Prostate gland (tissue), 2 donors: ENCODE results near the gene C4BPB. TPM values are rescaled to one million over a fixed set of nuclear protein-coding genes. Genes with fewer than 3 reads are reported as not detected.

ENCODE experiments used
- DNase-seq: peaks from one replicate; pipeline ENCODE4 v3.0.0-alpha.2; 2019; ENCODE audit warnings: low spot score
- H3K27ac ChIP-seq, 2 donors: fragments of 200-600 bp; sonication (generic); 2 replicates each; pipeline ENCODE4 v1.5.1; 2017 to 2019
- H3K27me3 ChIP-seq: fragments of 200-600 bp; sonication (generic); replicated peaks from 2 replicates; pipeline ENCODE4 v1.5.1; 2019; ENCODE audit not compliant: insufficient read depth
- H3K36me3 ChIP-seq, 2 donors: fragments of 200-600 bp; sonication (generic); 1 replicate in 1 of 2; 2 replicates in 1 of 2; pipeline versions ENCODE4 v1.5.1 to v1.8.1; 2017 to 2019
- H3K4me1 ChIP-seq: fragments of 200-600 bp; sonication (generic); replicated peaks from 2 replicates; pipeline ENCODE4 v1.5.1; 2019
- H3K4me3 ChIP-seq, 2 donors: fragments of 200-600 bp; sonication (generic); 2 replicates each; pipeline ENCODE4 v1.5.1; 2017 to 2019
- H3K9me3 ChIP-seq: fragments of 200-600 bp; sonication (generic); 2 replicates; pipeline ENCODE4 v1.5.1; 2017
- CTCF ChIP-seq, 4 experiments: fragments of 200-600 bp in 2 of 4; fragments of 450-650 bp in 2 of 4; sonication (generic) in 2 of 4; IDR thresholded peaks; 1 replicate in 3 of 4; 2 replicates in 1 of 4; pipeline ENCODE4 v1.5.1; 2016 to 2019; ENCODE audit warnings: antibody characterized with exemption in 4 of 4, mild to moderate bottlenecking in 2 of 4, moderate library complexity in 2 of 4
- POLR2A ChIP-seq: fragments of 450-650 bp; IDR thresholded peaks from one replicate; pipeline ENCODE4 v1.6.1; 2016; ENCODE audit warnings: antibody characterized with exemption, mild to moderate bottlenecking
- POLR2AphosphoS5 ChIP-seq: sonication (generic); formaldehyde crosslinking; IDR thresholded peaks from one replicate; pipeline ENCODE4 v1.6.1; 2017; ENCODE audit warnings: antibody characterized with exemption
- WGBS: methylation state at CpG from one replicate; pipeline ENCODE4 v1.1.5; 2018; 5-methylcytosine and 5-hydroxymethylcytosine counted together
- intact Hi-C: fragments of 100-400 bp; cut with DNase I; formaldehyde crosslinking; loops from one replicate; pipeline ENCODE4 v1.14.2; 2022
- total RNA-seq, 2 donors: library from RNA; depleted of rRNA; stranded (reverse); fragments of >200 nt; gene quantifications; one replicate each; pipeline ENCODE4 v1.1.0, GENCODE V29; 2016

Gene C4BPB
- total RNA-seq, 2 donors from 2014 or later = 0.23 TPM; not detected in 1

- Histone ChIP-seq H3K27me3 (no peaks in the 10 kb centered on the region), H3K4me3 (no peak overlapping the region), H3K9me3 (no peaks in the 10 kb centered on the region), H3K36me3 (peaks cover 0 to 3% of the 10 kb centered on the region in 2 donors), H3K27ac (no peak overlapping the region), H3K4me1 (no peaks in the 10 kb centered on the region)
- no peak for DNase-seq
- TF ChIP-seq POLR2A = no peak
- TF ChIP-seq POLR2AphosphoS5 = no peak
- no peak for TF ChIP-seq CTCF (IDR thresholded peaks at IDR 0.05)
- intact Hi-C loops = no loop called here
- WGBS = 84% methylated on average over 5 of the region's 5 CpGs
These were observed 21.0 kb upstream of the C4BPB start for GRCh38 chr1:207067665-207068064.

GRCh38 chr1:207069061-207069460 is 19.6 kb upstream of the C4BPB start:
- intact Hi-C loops = no loop called here
- no peak overlapping the region for H3K27ac ChIP-seq
- no peak overlapping the region for H3K4me3 ChIP-seq
- TF ChIP-seq POLR2AphosphoS5 (no peak), POLR2A (no peak), CTCF (IDR thresholded peaks at IDR 0.05) (no peak)
- H3K27me3 ChIP-seq = no peaks in the 10 kb centered on the region
- H3K36me3 ChIP-seq = peaks cover 0 to 3% of the 10 kb centered on the region in 2 donors
- 89% methylated on average over 3 of the region's 3 CpGs for WGBS
- no peaks in the 10 kb centered on the region for H3K9me3 ChIP-seq
- DNase-seq = no peak
- H3K4me1 ChIP-seq = no peaks in the 10 kb centered on the region

GRCh38 chr1:207069858-207070506 is 18.7 kb upstream of the C4BPB start:
- H3K4me1 ChIP-seq = no peaks in the 10 kb centered on the region
- intact Hi-C loops = no loop called here
- WGBS = 96% methylated on average over 5 of the region's 5 CpGs
- H3K27me3 ChIP-seq = no peaks in the 10 kb centered on the region
- H3K4me3 ChIP-seq = no peak overlapping the region
- H3K27ac ChIP-seq = no peak overlapping the region
- no peak for DNase-seq
- peaks cover 0 to 3% of the 10 kb centered on the region in 2 donors for H3K36me3 ChIP-seq
- H3K9me3 ChIP-seq = no peaks in the 10 kb centered on the region
- no peak for TF ChIP-seq POLR2A
- TF ChIP-seq CTCF (IDR thresholded peaks at IDR 0.05) = no peak
- TF ChIP-seq POLR2AphosphoS5 = no peak

- Histone ChIP-seq H3K36me3 (peaks cover 0 to 3% of the 10 kb centered on the region in 2 donors), H3K27ac (no peak overlapping the region), H3K27me3 (no peaks in the 10 kb centered on the region), H3K9me3 (no peaks in the 10 kb centered on the region), H3K4me1 (no peaks in the 10 kb centered on the region), H3K4me3 (no peak overlapping the region)
- DNase-seq = no peak
- intact Hi-C loops = no loop called here
- no peak for TF ChIP-seq POLR2AphosphoS5
- no peak for TF ChIP-seq POLR2A
- TF ChIP-seq CTCF (IDR thresholded peaks at IDR 0.05) = no peak
- WGBS = 93% methylated on average over 4 of the region's 4 CpGs
These were observed 17.8 kb upstream of the C4BPB start for GRCh38 chr1:207070811-207071210.

GRCh38 chr1:207071426-207071825 is 17.2 kb upstream of the C4BPB start:
- Histone ChIP-seq H3K27ac (no peak overlapping the region), H3K27me3 (no peaks in the 10 kb centered on the region), H3K4me1 (no peaks in the 10 kb centered on the region), H3K9me3 (no peaks in the 10 kb centered on the region), H3K4me3 (no peak overlapping the region), H3K36me3 (peaks cover 0 to 3% of the 10 kb centered on the region in 2 donors)
- intact Hi-C loops = no loop called here
- DNase-seq = no peak
- no peak for TF ChIP-seq POLR2AphosphoS5
- no peak for TF ChIP-seq POLR2A
- no peak for TF ChIP-seq CTCF (IDR thresholded peaks at IDR 0.05)
- 87% methylated on average over 6 of the region's 6 CpGs for WGBS
